ENCODE measurements around the gene ACRV1. TPM values are rescaled to one million over a fixed set of nuclear protein-coding genes. Genes with fewer than 3 reads are reported as not detected.

The ACRV1 gene
- total RNA-seq, 3 donors from 2014 or later (not counting 1 experiment from before 2014, with no cell fraction given), result not detected

DNA sequence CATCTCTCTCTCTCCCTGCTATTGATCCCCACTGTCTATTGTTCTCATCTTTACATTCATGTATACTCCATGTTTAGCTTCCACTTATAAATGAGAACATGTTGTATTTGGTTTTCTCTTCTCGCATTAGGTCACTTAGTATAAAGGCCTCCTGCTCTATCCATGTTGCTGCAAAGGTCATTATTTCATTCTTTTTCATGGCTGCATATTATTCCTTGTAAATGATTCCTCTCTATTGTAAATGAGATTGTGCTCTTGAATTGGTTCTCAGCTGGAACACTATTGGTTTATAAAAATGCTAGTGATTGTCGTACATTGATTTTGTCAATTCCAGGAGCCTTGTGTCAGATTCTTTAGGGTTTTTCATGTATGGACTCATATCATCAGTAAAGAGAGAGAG lies 13.5 kb downstream of the ACRV1 start:
- H3K36me3 Mint-ChIP-seq, result no peaks in the 10 kb centered on the region

DNA sequence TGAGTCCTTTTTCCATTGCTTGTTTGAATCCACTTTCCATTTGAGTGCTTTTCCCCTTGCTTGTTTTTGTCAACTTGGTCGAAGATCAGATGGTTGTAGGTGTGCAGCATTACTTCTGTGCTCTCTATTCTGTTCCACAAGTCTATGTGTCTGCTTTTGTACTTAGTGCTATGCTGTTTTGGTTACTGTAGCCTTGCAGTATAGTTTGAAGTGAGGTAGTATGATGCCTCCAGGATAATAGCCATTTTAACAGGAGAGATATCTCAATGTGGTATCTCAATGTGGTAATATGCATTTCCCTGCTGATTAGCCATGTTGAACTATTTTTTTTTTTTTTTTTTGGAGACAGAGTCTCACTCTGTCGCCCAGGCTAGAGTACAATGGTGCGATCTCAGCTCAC lies 16.7 kb downstream of the ACRV1 start:
- Mint-ChIP-seq H3K27me3 (ENCODE audit: low read depth in 2 of 2) (no peaks in the 10 kb centered on the region), H3K27ac (no peak overlapping the region), H3K36me3 (no peaks in the 10 kb centered on the region), H3K9me3 (no peaks in the 10 kb centered on the region), H3K4me1 (no peaks in the 10 kb centered on the region), H3K4me3 (no peak overlapping the region)
- no peak overlapping the region for H3K27ac ChIP-seq (ENCODE audit: low read length)
- intact Hi-C loops (cut with micrococcal nuclease), result no loop called here
- H3K9me3 ChIP-seq (ENCODE audit: control insufficient read depth, insufficient read depth, low read length), result no peaks in the 10 kb centered on the region
- ATAC-seq (no peak), DNase-seq (no peak)
- H3K4me3 ChIP-seq (ENCODE audit: low read length), result no peak overlapping the region
- 90% methylated on average over 1 of the region's 3 CpGs for WGBS (ENCODE audit: insufficient coverage)
- no peaks in the 10 kb centered on the region for H3K27me3 ChIP-seq (ENCODE audit: control insufficient read depth, insufficient read depth, low read length)
- TF ChIP-seq, protein P1, sequence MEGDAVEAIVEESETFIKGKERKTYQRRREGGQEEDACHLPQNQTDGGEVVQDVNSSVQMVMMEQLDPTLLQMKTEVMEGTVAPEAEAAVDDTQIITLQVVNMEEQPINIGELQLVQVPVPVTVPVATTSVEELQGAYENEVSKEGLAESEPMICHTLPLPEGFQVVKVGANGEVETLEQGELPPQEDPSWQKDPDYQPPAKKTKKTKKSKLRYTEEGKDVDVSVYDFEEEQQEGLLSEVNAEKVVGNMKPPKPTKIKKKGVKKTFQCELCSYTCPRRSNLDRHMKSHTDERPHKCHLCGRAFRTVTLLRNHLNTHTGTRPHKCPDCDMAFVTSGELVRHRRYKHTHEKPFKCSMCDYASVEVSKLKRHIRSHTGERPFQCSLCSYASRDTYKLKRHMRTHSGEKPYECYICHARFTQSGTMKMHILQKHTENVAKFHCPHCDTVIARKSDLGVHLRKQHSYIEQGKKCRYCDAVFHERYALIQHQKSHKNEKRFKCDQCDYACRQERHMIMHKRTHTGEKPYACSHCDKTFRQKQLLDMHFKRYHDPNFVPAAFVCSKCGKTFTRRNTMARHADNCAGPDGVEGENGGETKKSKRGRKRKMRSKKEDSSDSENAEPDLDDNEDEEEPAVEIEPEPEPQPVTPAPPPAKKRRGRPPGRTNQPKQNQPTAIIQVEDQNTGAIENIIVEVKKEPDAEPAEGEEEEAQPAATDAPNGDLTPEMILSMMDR (IDR thresholded peaks at IDR 0.05), result no peak
- H3K4me1 ChIP-seq (ENCODE audit: control insufficient read depth, insufficient read depth, low read length), result no peaks in the 10 kb centered on the region
- no peaks in the 10 kb centered on the region for H3K36me3 ChIP-seq (ENCODE audit: control insufficient read depth, insufficient read depth, low read length)

More for the DNA sequence above, 13.5 kb downstream of the ACRV1 start:
- H3K4me3 Mint-ChIP-seq, result no peak overlapping the region
- 94% methylated on average over 1 of the region's 2 CpGs for WGBS (ENCODE audit: insufficient coverage)
- TF ChIP-seq, protein P1 (IDR thresholded peaks at IDR 0.05), result no peak
- no peak for DNase-seq
- no peaks in the 10 kb centered on the region for H3K27me3 Mint-ChIP-seq (ENCODE audit: low read depth in 2 of 2)
- no peak for ATAC-seq
- Histone ChIP-seq H3K27me3 (ENCODE audit: control insufficient read depth, insufficient read depth, low read length) (no peaks in the 10 kb centered on the region), H3K4me3 (ENCODE audit: low read length) (no peak overlapping the region), H3K36me3 (ENCODE audit: control insufficient read depth, insufficient read depth, low read length) (no peaks in the 10 kb centered on the region), H3K9me3 (ENCODE audit: control insufficient read depth, insufficient read depth, low read length) (no peaks in the 10 kb centered on the region), H3K27ac (ENCODE audit: low read length) (no peak overlapping the region), H3K4me1 (ENCODE audit: control insufficient read depth, insufficient read depth, low read length) (no peaks in the 10 kb centered on the region)
- intact Hi-C loops (cut with micrococcal nuclease), result no loop called here
- H3K4me1 Mint-ChIP-seq, result no peaks in the 10 kb centered on the region
- no peak overlapping the region for H3K27ac Mint-ChIP-seq
- H3K9me3 Mint-ChIP-seq, result no peaks in the 10 kb centered on the region

DNA sequence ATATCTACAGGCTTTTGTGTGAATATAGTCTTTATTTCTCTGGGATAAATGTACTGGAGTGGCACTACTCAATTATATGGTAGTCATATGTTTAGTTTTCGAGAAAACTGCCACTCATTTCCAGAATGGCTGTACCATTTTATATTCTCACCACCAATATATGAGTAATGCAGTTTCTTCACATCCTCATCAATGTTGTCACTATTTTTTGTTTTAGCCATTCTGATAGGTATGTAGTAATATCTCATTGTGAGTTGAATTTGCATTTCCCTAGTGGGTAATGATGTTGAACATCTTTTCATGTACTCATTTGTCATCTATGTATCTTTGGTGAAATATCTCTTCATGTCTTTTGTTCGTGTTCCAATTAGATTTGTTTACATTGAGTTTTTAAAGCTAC lies 18.0 kb downstream of the ACRV1 start:
- Histone ChIP-seq H3K36me3 (ENCODE audit: control insufficient read depth, insufficient read depth, low read length) (no peaks in the 10 kb centered on the region), H3K4me3 (ENCODE audit: low read length) (no peak overlapping the region), H3K27ac (ENCODE audit: low read length) (no peak overlapping the region), H3K9me3 (ENCODE audit: control insufficient read depth, insufficient read depth, low read length) (no peaks in the 10 kb centered on the region), H3K27me3 (ENCODE audit: control insufficient read depth, insufficient read depth, low read length) (no peaks in the 10 kb centered on the region), H3K4me1 (ENCODE audit: control insufficient read depth, insufficient read depth, low read length) (no peaks in the 10 kb centered on the region)
- Mint-ChIP-seq H3K4me3 (no peak overlapping the region), H3K4me1 (no peaks in the 10 kb centered on the region), H3K27ac (no peak overlapping the region), H3K9me3 (no peaks in the 10 kb centered on the region), H3K36me3 (no peaks in the 10 kb centered on the region), H3K27me3 (ENCODE audit: low read depth in 2 of 2) (no peaks in the 10 kb centered on the region)
- TF ChIP-seq, protein P1 (IDR thresholded peaks at IDR 0.05), result no peak
- intact Hi-C loops (cut with micrococcal nuclease), result no loop called here
- no peak for ATAC-seq
- DNase-seq, result no peak
- no CpG with 5 or more reads among the region's 2 CpGs for WGBS (ENCODE audit: insufficient coverage)

DNA sequence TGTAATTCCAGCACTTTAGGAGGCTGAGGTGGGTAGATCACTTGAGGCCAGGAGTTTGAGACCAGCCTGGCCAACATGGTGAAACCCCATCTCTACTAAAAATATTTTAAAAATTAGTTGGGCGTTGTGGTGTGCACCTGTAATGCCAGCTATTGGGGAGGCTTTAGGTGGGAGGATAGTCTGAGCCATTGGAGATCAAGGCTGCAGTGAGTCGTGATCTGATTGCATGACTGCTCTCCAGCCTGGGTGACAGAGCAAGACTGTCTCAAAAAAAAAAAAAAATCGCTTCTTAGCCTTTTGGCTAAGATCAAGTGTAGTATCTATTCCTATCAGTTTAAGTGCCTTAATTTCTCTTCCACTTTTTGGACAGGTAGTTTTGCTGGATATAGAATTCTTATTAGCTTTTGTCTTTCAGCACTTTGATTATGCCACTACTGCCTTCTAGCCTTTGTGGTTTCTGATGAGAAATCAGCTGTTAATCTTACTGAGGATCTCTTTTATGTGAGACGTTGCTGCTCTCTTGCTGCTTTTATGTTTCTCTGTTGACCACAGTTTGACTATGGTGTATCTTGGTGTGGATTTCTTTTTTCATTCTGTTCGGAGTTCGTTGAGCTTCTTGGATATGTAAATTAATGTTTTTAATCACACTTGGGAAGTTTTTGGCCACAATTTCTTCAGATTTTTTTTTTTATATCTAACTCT lies 31.0 kb downstream of the ACRV1 start:
- no peaks in the 10 kb centered on the region for H3K9me3 ChIP-seq (ENCODE audit: control insufficient read depth, insufficient read depth, low read length)
- DNase-seq (peak in 1 of 2 donors; percentile 8), ATAC-seq (no peak)
- Mint-ChIP-seq H3K9me3 (no peaks in the 10 kb centered on the region), H3K27ac (no peak overlapping the region), H3K4me3 (no peak overlapping the region), H3K36me3 (no peaks in the 10 kb centered on the region), H3K27me3 (ENCODE audit: low read depth in 2 of 2) (no peaks in the 10 kb centered on the region), H3K4me1 (peaks cover 7 to 8% of the 10 kb centered on the region in 2 donors)
- no peak overlapping the region for H3K4me3 ChIP-seq (ENCODE audit: low read length)
- H3K27ac ChIP-seq (ENCODE audit: low read length), result no peak overlapping the region
- TF ChIP-seq, protein P1 (IDR thresholded peaks at IDR 0.05), result no peak
- no peaks in the 10 kb centered on the region for H3K4me1 ChIP-seq (ENCODE audit: control insufficient read depth, insufficient read depth, low read length)
- WGBS (ENCODE audit: insufficient coverage), result 74% methylated on average over 4 of the region's 6 CpGs
- no peaks in the 10 kb centered on the region for H3K27me3 ChIP-seq (ENCODE audit: control insufficient read depth, insufficient read depth, low read length)
- no peaks in the 10 kb centered on the region for H3K36me3 ChIP-seq (ENCODE audit: control insufficient read depth, insufficient read depth, low read length)
- intact Hi-C loops (cut with micrococcal nuclease), result no loop called here

Measured in natural killer cell (primary cell).